Measurements from ENCODE around the gene LARGE1. TPM values are rescaled to one million over a fixed set of nuclear protein-coding genes. Genes with fewer than 3 reads are reported as not detected.
A peak's percentile ranks its signal among the peaks of the same experiment; 100 is the strongest.

LARGE1 gene
- total and polyA plus RNA-seq, 9 of the 15 experiments (the other 6 are each of a cell fraction or from before 2014, with no cell fraction given): 0.01 to 0.66 (median 0.14) TPM; not detected in 2

DNA sequence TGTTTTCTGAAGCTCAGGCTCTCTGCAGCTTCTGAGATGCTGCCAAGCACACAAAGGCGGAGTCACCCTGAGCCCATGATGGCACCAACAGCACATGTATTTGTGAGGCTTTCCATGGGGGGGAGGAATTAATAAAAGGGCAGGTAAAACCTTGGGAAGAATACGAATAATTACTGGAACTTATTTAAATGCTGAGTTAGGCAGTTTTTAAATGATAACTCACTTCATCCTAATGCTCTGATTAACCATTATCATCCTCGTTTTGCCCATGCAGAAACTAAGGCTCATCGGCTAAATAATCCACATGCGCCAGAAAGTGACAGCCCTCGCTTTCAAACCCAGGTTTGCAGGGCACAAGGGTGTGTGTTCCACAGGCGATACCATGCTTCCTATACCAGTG lies 35.4 kb downstream of the LARGE1 start:
- CTCF ChIA-PET (ENCODE audit: low intra/inter-chr PET ratio): no interaction called here
- H3K4me1 ChIP-seq (replicated peaks in 1 of 2; ENCODE audit: control insufficient read depth in 2 of 2, insufficient read depth in 2 of 2, low read length in 2 of 2): no peaks in the 10 kb centered on the region
- H3K9me1 ChIP-seq (ENCODE audit: control insufficient read depth, insufficient read depth, low read length): no peaks in the 10 kb centered on the region
- no peak overlapping the region for H2AFZ ChIP-seq (ENCODE audit: low read depth, low read length)
- H3K79me2 ChIP-seq (ENCODE audit: control insufficient read depth, insufficient read depth, low read length): no peaks in the 10 kb centered on the region
- no peaks in the 10 kb centered on the region for H3K9me3 ChIP-seq (replicated peaks; ENCODE audit: control insufficient read depth, insufficient read depth, low read depth, low read length)
- in situ Hi-C loops (cut with MboI): no loop called here
- H3K4me3 ChIP-seq: no peak overlapping the region
- no TSS peak for BruUV-seq (replicated peaks)
- no peak for ATAC-seq
- no peak for DNase-seq (ENCODE audit: extremely low read depth in 1 of 4, low spot score in 3 of 4)
- no peaks in the 10 kb centered on the region for H3K27me3 ChIP-seq (ENCODE audit: control insufficient read depth in 2 of 2, insufficient read depth in 2 of 2, low read length in 2 of 2)
- FAIRE-seq: no peak
- WGBS (ENCODE audit: insufficient coverage, low coverage, missing lambda C conversion rate): 2% methylated on average over 6 of the region's 7 CpGs
- no peak overlapping the region for H3K4me2 ChIP-seq (ENCODE audit: insufficient read depth, low read length)
- intact Hi-C loops (cut with micrococcal nuclease): no loop called here
- H4K20me1 ChIP-seq (replicated peaks; ENCODE audit: control insufficient read depth, insufficient read depth, low read length): no peaks in the 10 kb centered on the region
- POLR2A ChIA-PET: interaction anchor here (1.2 kb wide), 1 partner anchor 10 kb away, joined by 4 read pairs; no protein-coding TSS in a partner anchor
- no peaks in the 10 kb centered on the region for H3K36me3 ChIP-seq (ENCODE audit: control insufficient read depth, insufficient read depth, low read length)
- TF ChIP-seq ELF2 (CRISPR knock-in tag; IDR thresholded peaks at IDR 0.05) (no peak), MAFF (IDR thresholded peaks at IDR 0.05; ENCODE audit: low read length) (peak; percentile 28; the same call in 1 of the 2 replicates), KAT2B (IDR thresholded peaks at IDR 0.05; ENCODE audit: low read depth, low read length) (no peak)
- no peak overlapping the region for H3K27ac ChIP-seq (ENCODE audit: extremely low read depth, low read depth, low read length)
- H3K9ac ChIP-seq (ENCODE audit: insufficient read depth in 1 of 2, low read depth in 2 of 2, low read length in 2 of 2): no peak overlapping the region

- Histone ChIP-seq H3K9ac (ENCODE audit: insufficient read depth in 1 of 2, low read depth in 2 of 2, low read length in 2 of 2) (no peak overlapping the region), H2AFZ (ENCODE audit: low read depth, low read length) (no peak overlapping the region), H3K27me3 (ENCODE audit: control insufficient read depth in 2 of 2, insufficient read depth in 2 of 2, low read length in 2 of 2) (no peaks in the 10 kb centered on the region), H3K4me3 (no peak overlapping the region), H3K79me2 (ENCODE audit: control insufficient read depth, insufficient read depth, low read length) (no peaks in the 10 kb centered on the region), H3K4me2 (ENCODE audit: insufficient read depth, low read length) (no peak overlapping the region), H3K9me3 (replicated peaks; ENCODE audit: control insufficient read depth, insufficient read depth, low read depth, low read length) (no peaks in the 10 kb centered on the region), H3K36me3 (ENCODE audit: control insufficient read depth, insufficient read depth, low read length) (no peaks in the 10 kb centered on the region), H3K9me1 (ENCODE audit: control insufficient read depth, insufficient read depth, low read length) (no peaks in the 10 kb centered on the region), H4K20me1 (replicated peaks; ENCODE audit: control insufficient read depth, insufficient read depth, low read length) (no peaks in the 10 kb centered on the region), H3K27ac (ENCODE audit: extremely low read depth, low read depth, low read length) (no peak overlapping the region), H3K4me1 (replicated peaks in 1 of 2; ENCODE audit: control insufficient read depth in 2 of 2, insufficient read depth in 2 of 2, low read length in 2 of 2) (no peaks in the 10 kb centered on the region)
- intact Hi-C loops (cut with micrococcal nuclease) (no loop called here), in situ Hi-C loops (cut with MboI) (no loop called here)
- BruUV-seq (replicated peaks): no TSS peak
- WGBS (ENCODE audit: insufficient coverage, low coverage, missing lambda C conversion rate): under 1% methylated on average over 14 of the region's 19 CpGs
- FAIRE-seq (no peak), ATAC-seq (no peak), DNase-seq (ENCODE audit: extremely low read depth in 1 of 4, low spot score in 3 of 4) (no peak)
- ChIA-PET POLR2A (no interaction called here), CTCF (ENCODE audit: low intra/inter-chr PET ratio) (no interaction called here)
- TF ChIP-seq GATAD2A (IDR thresholded peaks at IDR 0.05) (no peak), NELFE (IDR thresholded peaks at IDR 0.05; ENCODE audit: insufficient read depth, insufficient read length) (no peak), EP300 (IDR thresholded peaks at IDR 0.05; ENCODE audit: low read length) (no peak), ZNF280B (CRISPR knock-in tag; IDR thresholded peaks at IDR 0.05) (no peak), TOE1 (IDR thresholded peaks at IDR 0.05; ENCODE audit: borderline replicate concordance) (no peak), TOE1 (CRISPR knock-in tag; IDR thresholded peaks at IDR 0.05; ENCODE audit: borderline replicate concordance, low read depth) (no peak), ZBTB33 (CRISPR knock-in tag; IDR thresholded peaks at IDR 0.05) (no peak), ARID2 (IDR thresholded peaks at IDR 0.05) (no peak), SMAD4 (CRISPR knock-in tag; conservative IDR thresholded peaks at IDR 0.05) (no peak)
Measured at GRCh38 chr22:33883961-33884808, 36.1 kb downstream of the LARGE1 start.

Measured in K562 (cell line).